HepG2 (cell line): ENCODE results near the gene C1R. TPM values are rescaled to one million over a fixed set of nuclear protein-coding genes. Genes with fewer than 3 reads are reported as not detected.
A peak's percentile ranks its signal among the peaks of the same experiment; 100 is the strongest.

Experiments
- GATAD1 ChIP-seq: IDR thresholded peaks from 2 replicates; pipeline ENCODE4 v1.6.1; 2016; ENCODE audit warnings: missing genetic modification reagents, missing compliant biosample characterization
- GLI4 ChIP-seq: sonication (generic); formaldehyde crosslinking; IDR thresholded peaks from 2 replicates; pipeline ENCODE4 v1.5.1; 2020; ENCODE audit warnings: missing genetic modification reagents, mild to moderate bottlenecking, moderate library complexity, borderline replicate concordance
- ISX ChIP-seq: sonication (generic); formaldehyde crosslinking; conservative IDR thresholded peaks from 2 replicates; pipeline ENCODE4 v1.5.0; 2020; ENCODE audit warnings: missing genetic modification reagents
- MAFG ChIP-seq: sonication (generic); formaldehyde crosslinking; IDR thresholded peaks from 2 replicates; pipeline ENCODE4 v1.5.1; 2020; ENCODE audit warnings: mild to moderate bottlenecking, missing genetic modification reagents
- MED1 ChIP-seq: sonication (generic); formaldehyde crosslinking; IDR thresholded peaks from 2 replicates; pipeline ENCODE4 v1.4.0; 2020; ENCODE audit warnings: missing genetic modification reagents
- NCOA2 ChIP-seq: sonication (generic); formaldehyde crosslinking; IDR thresholded peaks from 2 replicates; pipeline ENCODE4 v1.8.0; 2022; ENCODE audit warnings: inconsistent platforms
- NCOR1 ChIP-seq: fragments of 200-600 bp; sonication (generic); IDR thresholded peaks from 2 replicates; pipeline ENCODE4 v1.7.0; 2017; ENCODE audit warnings: antibody characterized with exemption, low read length, borderline replicate concordance
- NFE2 ChIP-seq: sonication (generic); formaldehyde crosslinking; IDR thresholded peaks from 2 replicates; pipeline ENCODE4 v1.4.0; 2020; ENCODE audit warnings: missing genetic modification reagents
- NFIC ChIP-seq: IDR thresholded peaks from 2 replicates; pipeline ENCODE4 v1.6.1; 2012; ENCODE audit warnings: mild to moderate bottlenecking, low read length, inconsistent platforms
- PHF8 ChIP-seq: sonication (generic); formaldehyde crosslinking; IDR thresholded peaks from 2 replicates; pipeline ENCODE4 v1.5.0; 2020; ENCODE audit warnings: missing genetic modification reagents
- PITX1 ChIP-seq: sonication (generic); formaldehyde crosslinking; IDR thresholded peaks from 2 replicates; pipeline ENCODE4 v1.5.1; 2020; ENCODE audit warnings: mild to moderate bottlenecking, missing genetic modification reagents
- SMAD3 ChIP-seq: sonication (generic); formaldehyde crosslinking; IDR thresholded peaks from 2 replicates; pipeline ENCODE4 v1.4.0; 2020; ENCODE audit warnings: missing genetic modification reagents
- TP53 ChIP-seq: sonication (generic); formaldehyde crosslinking; conservative IDR thresholded peaks from 2 replicates; pipeline ENCODE4 v1.4.0; 2020; ENCODE audit warnings: missing genetic modification reagents
- ZKSCAN8 ChIP-seq: IDR thresholded peaks from 2 replicates; pipeline ENCODE4 v1.6.1; 2016; ENCODE audit warnings: borderline replicate concordance, missing genetic modification reagents, missing compliant biosample characterization
- ZNF232 ChIP-seq: sonication (generic); formaldehyde crosslinking; IDR thresholded peaks from 2 replicates; pipeline ENCODE4 v1.4.0; 2020; ENCODE audit warnings: missing genetic modification reagents, borderline replicate concordance
- ZNF552 ChIP-seq: sonication (generic); formaldehyde crosslinking; IDR thresholded peaks from 2 replicates; pipeline ENCODE4 v1.9.0; 2022; ENCODE audit warnings: missing genetic modification reagents, mild to moderate bottlenecking, borderline replicate concordance
- ZNF567 ChIP-seq: sonication (generic); formaldehyde crosslinking; IDR thresholded peaks from 2 replicates; pipeline ENCODE4 v1.8.1; 2023; ENCODE audit warnings: mild to moderate bottlenecking, missing genetic modification reagents, borderline replicate concordance
- ZNF577 ChIP-seq: sonication (generic); formaldehyde crosslinking; IDR thresholded peaks from 2 replicates; pipeline ENCODE4 v1.4.0; 2020; ENCODE audit warnings: mild to moderate bottlenecking, low read depth, missing genetic modification reagents, borderline replicate concordance
- polyA plus RNA-seq, 8 experiments: library from polyadenylated mRNA; depleted of rRNA in 3 of 8; stranded (reverse) in 7 of 8; unstranded in 1 of 8; fragments of >200 nt; fragmentation: Illumina TruSeq in 4 of 8; extraction: Trizol in 4 of 8; gene quantifications; 2 replicates each; pipeline versions ENCODE4 v1.2.1 to v1.2.3, GENCODE V29; 2011 to 2016; ENCODE audit warnings: low read depth in 4 of 8, missing spikeins in 1 of 8, mixed read lengths in 1 of 8; ENCODE audit not compliant: insufficient read depth in 1 of 8
- total RNA-seq, 5 experiments: library from RNA; depleted of rRNA; stranded (reverse); fragments of >200 nt; fragmentation: Illumina TruSeq; extraction: Trizol; gene quantifications; 2 replicates each; pipeline ENCODE4 v1.2.3, GENCODE V29; 2016; ENCODE audit warnings: low read depth in 1 of 5
- TF ChIP-seq, protein P1 (sequence below): sonication (generic); formaldehyde crosslinking; IDR thresholded peaks from 2 replicates; pipeline ENCODE4 v1.4.0; 2020; ENCODE audit warnings: missing genetic modification reagents
- TF ChIP-seq, protein P2 (sequence below): sonication (generic); formaldehyde crosslinking; IDR thresholded peaks from 2 replicates; pipeline ENCODE4 v1.5.0; 2020; ENCODE audit warnings: missing genetic modification reagents
- TF ChIP-seq, protein P3 (sequence below): sonication (generic); formaldehyde crosslinking; IDR thresholded peaks from 2 replicates; pipeline ENCODE4 v1.5.0; 2020; ENCODE audit warnings: mild to moderate bottlenecking, missing genetic modification reagents

C1R gene
- total and polyA plus RNA-seq, 2 of the 13 experiments (the other 11 are each of a cell fraction or from before 2014, with no cell fraction given), result 3.5 to 6.5 TPM

DNA sequence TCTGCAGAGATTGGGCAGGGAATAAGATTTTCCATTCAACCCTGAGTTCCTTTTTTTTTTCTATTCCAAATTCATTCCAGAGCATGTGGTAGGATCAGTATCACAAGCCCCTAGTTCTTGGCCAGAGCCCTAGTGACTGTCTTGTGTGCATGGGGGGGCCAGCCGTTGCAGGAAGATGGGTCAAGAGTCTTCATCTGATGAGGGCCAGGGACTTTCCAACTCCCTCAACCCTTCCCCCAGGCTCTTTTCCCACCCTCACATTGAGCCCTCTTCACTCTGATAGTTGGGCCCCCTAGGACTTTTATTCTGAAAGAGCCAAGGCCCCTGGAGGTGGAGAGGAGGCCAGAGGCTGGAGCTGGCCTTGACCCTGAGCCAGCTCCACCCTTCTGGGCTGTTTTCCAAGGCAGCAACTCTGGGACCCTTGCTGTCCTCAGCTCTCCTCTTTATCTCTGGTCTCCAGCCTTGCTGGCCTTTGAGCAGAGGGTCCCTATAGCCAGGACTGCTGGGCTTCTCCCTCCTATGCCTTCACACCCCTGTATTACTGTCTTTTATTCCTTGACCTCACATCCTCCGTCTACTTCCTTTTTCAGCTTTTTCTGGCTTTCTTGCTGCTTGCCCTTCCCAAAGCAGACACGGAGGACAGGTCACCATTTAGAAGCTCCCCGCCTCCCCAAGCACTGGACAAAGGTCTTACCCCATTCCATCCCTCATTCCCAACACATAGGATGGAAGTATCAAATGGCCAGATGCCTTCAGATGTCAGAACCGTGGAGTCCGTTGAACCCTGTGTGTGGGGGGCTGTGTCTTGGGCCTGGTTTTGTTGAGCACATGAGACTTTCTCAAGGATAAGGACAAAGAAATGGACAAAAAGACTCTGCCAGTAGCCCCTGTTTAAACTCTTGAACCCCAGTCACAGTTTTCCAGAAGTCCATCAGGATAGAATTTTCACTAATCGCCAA lies 30.8 kb upstream of the C1R start (continued):
- TF ChIP-seq TP53 (CRISPR knock-in tag) (no peak), ZNF232 (CRISPR knock-in tag) (no peak), ZNF552 (no peak), PITX1 (no peak), ZNF577 (no peak), MAFG (CRISPR knock-in tag) (no peak), PHF8 (CRISPR knock-in tag) (no peak), GLI4 (no peak), ZKSCAN8 (CRISPR knock-in tag) (no peak), NCOA2 (CRISPR knock-in tag) (peak; percentile 79), NFIC (peak; percentile 60), NFE2 (CRISPR knock-in tag) (no peak), SMAD3 (CRISPR knock-in tag) (no peak), MED1 (peak; percentile 60), NCOR1 (peak; percentile 78), ZNF567 (CRISPR knock-in tag) (no peak), GATAD1 (CRISPR knock-in tag) (peak; percentile 18; the same call in 1 of the 2 replicates), ISX (CRISPR knock-in tag) (no peak)
- TF ChIP-seq, protein P1, sequence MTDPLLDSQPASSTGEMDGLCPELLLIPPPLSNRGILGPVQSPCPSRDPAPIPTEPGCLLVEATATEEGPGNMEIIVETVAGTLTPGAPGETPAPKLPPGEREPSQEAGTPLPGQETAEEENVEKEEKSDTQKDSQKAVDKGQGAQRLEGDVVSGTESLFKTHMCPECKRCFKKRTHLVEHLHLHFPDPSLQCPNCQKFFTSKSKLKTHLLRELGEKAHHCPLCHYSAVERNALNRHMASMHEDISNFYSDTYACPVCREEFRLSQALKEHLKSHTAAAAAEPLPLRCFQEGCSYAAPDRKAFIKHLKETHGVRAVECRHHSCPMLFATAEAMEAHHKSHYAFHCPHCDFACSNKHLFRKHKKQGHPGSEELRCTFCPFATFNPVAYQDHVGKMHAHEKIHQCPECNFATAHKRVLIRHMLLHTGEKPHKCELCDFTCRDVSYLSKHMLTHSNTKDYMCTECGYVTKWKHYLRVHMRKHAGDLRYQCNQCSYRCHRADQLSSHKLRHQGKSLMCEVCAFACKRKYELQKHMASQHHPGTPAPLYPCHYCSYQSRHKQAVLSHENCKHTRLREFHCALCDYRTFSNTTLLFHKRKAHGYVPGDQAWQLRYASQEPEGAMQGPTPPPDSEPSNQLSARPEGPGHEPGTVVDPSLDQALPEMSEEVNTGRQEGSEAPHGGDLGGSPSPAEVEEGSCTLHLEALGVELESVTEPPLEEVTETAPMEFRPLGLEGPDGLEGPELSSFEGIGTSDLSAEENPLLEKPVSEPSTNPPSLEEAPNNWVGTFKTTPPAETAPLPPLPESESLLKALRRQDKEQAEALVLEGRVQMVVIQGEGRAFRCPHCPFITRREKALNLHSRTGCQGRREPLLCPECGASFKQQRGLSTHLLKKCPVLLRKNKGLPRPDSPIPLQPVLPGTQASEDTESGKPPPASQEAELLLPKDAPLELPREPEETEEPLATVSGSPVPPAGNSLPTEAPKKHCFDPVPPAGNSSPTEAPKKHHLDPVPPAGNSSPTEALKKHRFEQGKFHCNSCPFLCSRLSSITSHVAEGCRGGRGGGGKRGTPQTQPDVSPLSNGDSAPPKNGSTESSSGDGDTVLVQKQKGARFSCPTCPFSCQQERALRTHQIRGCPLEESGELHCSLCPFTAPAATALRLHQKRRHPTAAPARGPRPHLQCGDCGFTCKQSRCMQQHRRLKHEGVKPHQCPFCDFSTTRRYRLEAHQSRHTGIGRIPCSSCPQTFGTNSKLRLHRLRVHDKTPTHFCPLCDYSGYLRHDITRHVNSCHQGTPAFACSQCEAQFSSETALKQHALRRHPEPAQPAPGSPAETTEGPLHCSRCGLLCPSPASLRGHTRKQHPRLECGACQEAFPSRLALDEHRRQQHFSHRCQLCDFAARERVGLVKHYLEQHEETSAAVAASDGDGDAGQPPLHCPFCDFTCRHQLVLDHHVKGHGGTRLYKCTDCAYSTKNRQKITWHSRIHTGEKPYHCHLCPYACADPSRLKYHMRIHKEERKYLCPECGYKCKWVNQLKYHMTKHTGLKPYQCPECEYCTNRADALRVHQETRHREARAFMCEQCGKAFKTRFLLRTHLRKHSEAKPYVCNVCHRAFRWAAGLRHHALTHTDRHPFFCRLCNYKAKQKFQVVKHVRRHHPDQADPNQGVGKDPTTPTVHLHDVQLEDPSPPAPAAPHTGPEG, result no peak
- TF ChIP-seq, protein P2, sequence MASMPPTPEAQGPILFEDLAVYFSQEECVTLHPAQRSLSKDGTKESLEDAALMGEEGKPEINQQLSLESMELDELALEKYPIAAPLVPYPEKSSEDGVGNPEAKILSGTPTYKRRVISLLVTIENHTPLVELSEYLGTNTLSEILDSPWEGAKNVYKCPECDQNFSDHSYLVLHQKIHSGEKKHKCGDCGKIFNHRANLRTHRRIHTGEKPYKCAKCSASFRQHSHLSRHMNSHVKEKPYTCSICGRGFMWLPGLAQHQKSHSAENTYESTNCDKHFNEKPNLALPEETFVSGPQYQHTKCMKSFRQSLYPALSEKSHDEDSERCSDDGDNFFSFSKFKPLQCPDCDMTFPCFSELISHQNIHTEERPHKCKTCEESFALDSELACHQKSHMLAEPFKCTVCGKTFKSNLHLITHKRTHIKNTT (CRISPR knock-in tag), result no peak
- TF ChIP-seq, protein P3, sequence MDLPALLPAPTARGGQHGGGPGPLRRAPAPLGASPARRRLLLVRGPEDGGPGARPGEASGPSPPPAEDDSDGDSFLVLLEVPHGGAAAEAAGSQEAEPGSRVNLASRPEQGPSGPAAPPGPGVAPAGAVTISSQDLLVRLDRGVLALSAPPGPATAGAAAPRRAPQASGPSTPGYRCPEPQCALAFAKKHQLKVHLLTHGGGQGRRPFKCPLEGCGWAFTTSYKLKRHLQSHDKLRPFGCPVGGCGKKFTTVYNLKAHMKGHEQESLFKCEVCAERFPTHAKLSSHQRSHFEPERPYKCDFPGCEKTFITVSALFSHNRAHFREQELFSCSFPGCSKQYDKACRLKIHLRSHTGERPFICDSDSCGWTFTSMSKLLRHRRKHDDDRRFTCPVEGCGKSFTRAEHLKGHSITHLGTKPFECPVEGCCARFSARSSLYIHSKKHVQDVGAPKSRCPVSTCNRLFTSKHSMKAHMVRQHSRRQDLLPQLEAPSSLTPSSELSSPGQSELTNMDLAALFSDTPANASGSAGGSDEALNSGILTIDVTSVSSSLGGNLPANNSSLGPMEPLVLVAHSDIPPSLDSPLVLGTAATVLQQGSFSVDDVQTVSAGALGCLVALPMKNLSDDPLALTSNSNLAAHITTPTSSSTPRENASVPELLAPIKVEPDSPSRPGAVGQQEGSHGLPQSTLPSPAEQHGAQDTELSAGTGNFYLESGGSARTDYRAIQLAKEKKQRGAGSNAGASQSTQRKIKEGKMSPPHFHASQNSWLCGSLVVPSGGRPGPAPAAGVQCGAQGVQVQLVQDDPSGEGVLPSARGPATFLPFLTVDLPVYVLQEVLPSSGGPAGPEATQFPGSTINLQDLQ (CRISPR knock-in tag), result no peak
